Mesendoderm (in vitro differentiated cells): ENCODE results near the gene ERBB4.
A peak's percentile ranks its signal among the peaks of the same experiment; 100 is the strongest.

ENCODE experiments used
- DNase-seq: peaks from one replicate; pipeline ENCODE4 v3.0.0; 2013
- H2AK5ac ChIP-seq: 2 replicates; pipeline ENCODE4 v1.6.1; 2013; ENCODE audit warnings: low read length, inconsistent platforms
- H2BK120ac ChIP-seq: 2 replicates; pipeline ENCODE4 v1.6.1; 2013; ENCODE audit warnings: low read depth, mild to moderate bottlenecking, low read length, moderate library complexity, mixed read lengths
- H2BK15ac ChIP-seq: replicated peaks from 2 replicates; pipeline ENCODE4 v1.6.1; 2013; ENCODE audit warnings: low read depth, mild to moderate bottlenecking, moderate library complexity
- H2BK5ac ChIP-seq: 2 replicates; pipeline ENCODE4 v1.6.1; 2013; ENCODE audit warnings: low read length, inconsistent platforms
- H3K18ac ChIP-seq: 2 replicates; pipeline ENCODE4 v1.6.1; 2013; ENCODE audit warnings: mild to moderate bottlenecking, low read length, mixed read lengths
- H3K23ac ChIP-seq: one replicate; pipeline ENCODE4 v1.6.1; 2013; ENCODE audit warnings: low read length
- H3K27ac ChIP-seq: 2 replicates; pipeline ENCODE4 v1.5.1; 2013; ENCODE audit warnings: low read depth, mild to moderate bottlenecking, inconsistent platforms, low read length, moderate library complexity
- H3K27me3 ChIP-seq: 2 replicates; pipeline ENCODE4 v1.6.1; 2013; ENCODE audit warnings: low read length, control low read depth, mild to moderate bottlenecking, inconsistent platforms; ENCODE audit not compliant: insufficient read depth, poor library complexity
- H3K36me3 ChIP-seq: 2 replicates; pipeline ENCODE4 v1.6.1; 2013; ENCODE audit warnings: low read length, inconsistent platforms; ENCODE audit not compliant: control insufficient read depth, insufficient read depth
- H3K4ac ChIP-seq: one replicate; pipeline ENCODE4 v1.6.1; 2013; ENCODE audit warnings: low read depth, mild to moderate bottlenecking, low read length, moderate library complexity
- H3K4me1 ChIP-seq: 2 replicates; pipeline ENCODE4 v1.6.1; 2013; ENCODE audit warnings: low read depth, low read length, inconsistent platforms; ENCODE audit not compliant: control insufficient read depth
- H3K4me2 ChIP-seq: 2 replicates; pipeline ENCODE4 v1.6.1; 2013; ENCODE audit warnings: low read length
- H3K4me3 ChIP-seq: 2 replicates; pipeline ENCODE4 v1.5.1; 2013; ENCODE audit warnings: mild to moderate bottlenecking, low read length
- H3K56ac ChIP-seq: one replicate; pipeline ENCODE4 v1.6.1; 2013; ENCODE audit warnings: low read length
- H3K79me1 ChIP-seq: 2 replicates; pipeline ENCODE4 v1.6.1; 2013; ENCODE audit warnings: low read length, inconsistent platforms
- H3K79me2 ChIP-seq: 2 replicates; pipeline ENCODE4 v1.6.1; 2013; ENCODE audit warnings: mild to moderate bottlenecking, low read length; ENCODE audit not compliant: control insufficient read depth, insufficient read depth
- H3K9ac ChIP-seq: 2 replicates; pipeline ENCODE4 v1.6.1; 2013; ENCODE audit warnings: low read length, inconsistent platforms
- H4K5ac ChIP-seq: one replicate; pipeline ENCODE4 v1.6.1; 2013; ENCODE audit warnings: low read length
- H4K8ac ChIP-seq: one replicate; pipeline ENCODE4 v1.6.1; 2013; ENCODE audit warnings: low read depth, mild to moderate bottlenecking, control low read depth, low read length, moderate library complexity
- WGBS: extraction: QIAGEN DNeasy Blood & Tissue Kit; methylation state at CpG from one replicate; pipeline ENCODE4 v1.1.7; 2013; ENCODE audit warnings: low lambda C conversion rate, missing lambda C conversion rate; ENCODE audit not compliant: insufficient coverage; ENCODE audit errors: extremely low coverage; 5-methylcytosine and 5-hydroxymethylcytosine counted together

ERBB4 gene

GRCh38 chr2:211755187-211755586 lies 783.4 kb downstream of the ERBB4 start:
- no peak for DNase-seq
- Histone ChIP-seq H2BK120ac (no peak overlapping the region), H3K27me3 (no peaks in the 10 kb centered on the region), H3K56ac (no peak overlapping the region), H3K4me1 (no peaks in the 10 kb centered on the region), H2BK5ac (no peak overlapping the region), H3K4me2 (no peak overlapping the region), H3K4me3 (no peak overlapping the region), H3K4ac (no peak overlapping the region), H3K36me3 (no peaks in the 10 kb centered on the region), H2AK5ac (no peak overlapping the region), H4K8ac (no peak overlapping the region), H2BK15ac (no peak overlapping the region), H3K79me2 (no peaks in the 10 kb centered on the region), H3K79me1 (no peaks in the 10 kb centered on the region), H4K5ac (no peak overlapping the region), H3K27ac (no peak overlapping the region), H3K9ac (no peak overlapping the region), H3K23ac (no peak overlapping the region), H3K18ac (no peak overlapping the region)
- no CpG with 5 or more reads among the region's 8 CpGs for WGBS

- H3K79me2 ChIP-seq, result no peaks in the 10 kb centered on the region
- no peak overlapping the region for H2BK5ac ChIP-seq
- no peak overlapping the region for H3K4me2 ChIP-seq
- no peak overlapping the region for H4K5ac ChIP-seq
- H3K36me3 ChIP-seq, result no peaks in the 10 kb centered on the region
- no peak overlapping the region for H3K18ac ChIP-seq
- H4K8ac ChIP-seq, result no peak overlapping the region
- H3K27ac ChIP-seq, result no peak overlapping the region
- H3K23ac ChIP-seq, result no peak overlapping the region
- no peaks in the 10 kb centered on the region for H3K79me1 ChIP-seq
- no peak overlapping the region for H3K9ac ChIP-seq
- H3K4me1 ChIP-seq, result no peaks in the 10 kb centered on the region
- DNase-seq, result no peak
- H2BK120ac ChIP-seq, result no peak overlapping the region
- no peak overlapping the region for H3K56ac ChIP-seq
- no peak overlapping the region for H3K4me3 ChIP-seq
- H2AK5ac ChIP-seq, result no peak overlapping the region
- WGBS, result no CpG with 5 or more reads among the region's 3 CpGs
- H3K4ac ChIP-seq, result no peak overlapping the region
- H3K27me3 ChIP-seq, result no peaks in the 10 kb centered on the region
- no peak overlapping the region for H2BK15ac ChIP-seq
These were observed 786.8 kb downstream of the ERBB4 start for GRCh38 chr2:211751848-211752247.

- H3K4me1 ChIP-seq, result no peaks in the 10 kb centered on the region
- no CpG with 5 or more reads among the region's 1 CpG for WGBS
- no peak overlapping the region for H4K8ac ChIP-seq
These were observed 790.3 kb downstream of the ERBB4 start for GRCh38 chr2:211748339-211748738.

GRCh38 chr2:211745295-211746097 lies 793.1 kb downstream of the ERBB4 start:
- no peaks in the 10 kb centered on the region for H3K36me3 ChIP-seq
- WGBS, result no CpG with 5 or more reads among the region's 4 CpGs
- peak; percentile 87 for DNase-seq
- H3K23ac ChIP-seq, result no peak overlapping the region
- no peaks in the 10 kb centered on the region for H3K79me2 ChIP-seq
- H3K27ac ChIP-seq, result no peak overlapping the region
- no peak overlapping the region for H4K8ac ChIP-seq
- no peak overlapping the region for H3K4me3 ChIP-seq
- H3K18ac ChIP-seq, result no peak overlapping the region
- no peak overlapping the region for H3K9ac ChIP-seq
- H2BK120ac ChIP-seq, result no peak overlapping the region
- H3K56ac ChIP-seq, result no peak overlapping the region
- no peak overlapping the region for H2AK5ac ChIP-seq
- no peak overlapping the region for H3K4ac ChIP-seq
- no peak overlapping the region for H2BK15ac ChIP-seq
- no peak overlapping the region for H3K4me2 ChIP-seq
- no peaks in the 10 kb centered on the region for H3K79me1 ChIP-seq
- no peaks in the 10 kb centered on the region for H3K27me3 ChIP-seq
- H4K5ac ChIP-seq, result no peak overlapping the region
- no peak overlapping the region for H2BK5ac ChIP-seq
- no peaks in the 10 kb centered on the region for H3K4me1 ChIP-seq

More at GRCh38 chr2:211748339-211748738, 790.3 kb downstream of the ERBB4 start:
- no peak overlapping the region for H2BK15ac ChIP-seq
- no peak overlapping the region for H3K4me2 ChIP-seq
- H3K36me3 ChIP-seq, result no peaks in the 10 kb centered on the region
- H2BK5ac ChIP-seq, result no peak overlapping the region
- H2AK5ac ChIP-seq, result no peak overlapping the region
- no peak for DNase-seq
- no peaks in the 10 kb centered on the region for H3K27me3 ChIP-seq
- H4K5ac ChIP-seq, result no peak overlapping the region
- no peak overlapping the region for H2BK120ac ChIP-seq
- no peak overlapping the region for H3K4me3 ChIP-seq
- no peak overlapping the region for H3K27ac ChIP-seq
- H3K79me2 ChIP-seq, result no peaks in the 10 kb centered on the region
- H3K23ac ChIP-seq, result no peak overlapping the region
- no peaks in the 10 kb centered on the region for H3K79me1 ChIP-seq
- no peak overlapping the region for H3K4ac ChIP-seq
- H3K9ac ChIP-seq, result no peak overlapping the region
- H3K18ac ChIP-seq, result no peak overlapping the region
- H3K56ac ChIP-seq, result no peak overlapping the region

- H2AK5ac ChIP-seq, result no peak overlapping the region
- no peaks in the 10 kb centered on the region for H3K79me1 ChIP-seq
- no peak overlapping the region for H4K5ac ChIP-seq
- H2BK120ac ChIP-seq, result no peak overlapping the region
- H3K27ac ChIP-seq, result no peak overlapping the region
- no peak overlapping the region for H2BK5ac ChIP-seq
- no peaks in the 10 kb centered on the region for H3K27me3 ChIP-seq
- H2BK15ac ChIP-seq, result no peak overlapping the region
- no peaks in the 10 kb centered on the region for H3K79me2 ChIP-seq
- H3K4me3 ChIP-seq, result no peak overlapping the region
- H3K36me3 ChIP-seq, result no peaks in the 10 kb centered on the region
- H3K9ac ChIP-seq, result no peak overlapping the region
- WGBS, result no CpG with 5 or more reads among the region's 5 CpGs
- H3K56ac ChIP-seq, result no peak overlapping the region
- no peak overlapping the region for H3K4me2 ChIP-seq
- H3K23ac ChIP-seq, result no peak overlapping the region
- H3K4me1 ChIP-seq, result no peaks in the 10 kb centered on the region
- no peak overlapping the region for H3K4ac ChIP-seq
- peak overlapping the region; percentile 93 for H4K8ac ChIP-seq
- DNase-seq, result peak; percentile 65
- H3K18ac ChIP-seq, result no peak overlapping the region
These were observed 794.2 kb downstream of the ERBB4 start for GRCh38 chr2:211744379-211744778.

- Histone ChIP-seq H2BK120ac (no peak overlapping the region), H3K27ac (no peak overlapping the region), H2BK5ac (no peak overlapping the region), H4K5ac (no peak overlapping the region), H4K8ac (no peak overlapping the region), H3K9ac (no peak overlapping the region), H3K27me3 (no peaks in the 10 kb centered on the region), H3K79me1 (no peaks in the 10 kb centered on the region), H3K79me2 (no peaks in the 10 kb centered on the region), H3K23ac (no peak overlapping the region), H2BK15ac (no peak overlapping the region), H3K18ac (no peak overlapping the region), H2AK5ac (no peak overlapping the region), H3K36me3 (no peaks in the 10 kb centered on the region), H3K4me2 (no peak overlapping the region), H3K4ac (no peak overlapping the region), H3K56ac (no peak overlapping the region), H3K4me3 (no peak overlapping the region), H3K4me1 (no peaks in the 10 kb centered on the region)
- WGBS, result no CpG with 5 or more reads among the region's 4 CpGs
- no peak for DNase-seq
These were observed 796.6 kb downstream of the ERBB4 start for GRCh38 chr2:211741966-211742365.
